Thyroid gland (tissue), 4 donors: ENCODE measurements around the gene PARD3.

Experiments used
- CTCF ChIP-seq, 6 experiments: fragments of 200-600 bp in 3 of 6; fragments of 450-650 bp in 3 of 6; sonication (generic) in 3 of 6; IDR thresholded peaks; one replicate each; pipeline ENCODE4 v1.5.1; 2016 to 2019; ENCODE audit warnings: antibody characterized with exemption in 6 of 6, mild to moderate bottlenecking in 2 of 6, inconsistent platforms in 1 of 6, moderate library complexity in 1 of 6
- POLR2A ChIP-seq, 2 donors: fragments of 450-650 bp; IDR thresholded peaks; one replicate each; pipeline ENCODE4 v1.6.1; 2017; ENCODE audit warnings: antibody characterized with exemption in 2 of 2, mild to moderate bottlenecking in 2 of 2, moderate library complexity in 1 of 2

DNA sequence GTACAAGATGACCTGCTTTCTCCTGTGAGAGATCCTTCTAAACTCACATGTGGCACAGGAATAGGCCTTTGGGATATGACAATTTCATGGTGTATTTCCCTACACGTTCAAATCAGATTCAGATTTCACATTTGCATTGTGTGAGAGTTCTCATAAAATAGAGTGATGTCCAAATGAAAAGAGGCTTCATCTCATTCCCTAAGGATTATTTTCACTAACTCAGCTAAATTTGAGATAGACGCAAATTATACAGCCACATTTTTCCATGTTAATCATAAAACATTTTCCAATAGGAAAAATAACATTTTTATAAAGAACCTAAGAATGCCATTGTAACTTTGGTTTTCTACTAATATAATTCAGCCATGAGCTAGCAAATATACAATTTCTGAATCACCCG is 35.5 kb upstream of the PARD3 start:
- no peak for TF ChIP-seq POLR2A (IDR thresholded peaks at IDR 0.05)
- no peak for TF ChIP-seq CTCF (IDR thresholded peaks at IDR 0.05)
